Measurements from ENCODE around the gene ISG20L2. TPM values are rescaled to one million over a fixed set of nuclear protein-coding genes. Genes with fewer than 3 reads are reported as not detected.

Gene ISG20L2
- total RNA-seq, 2 donors from 2014 or later: 15.0 to 19.8 TPM

GRCh38 chr1:156714830-156715229 lies 13.7 kb downstream of the ISG20L2 start:
- TF ChIP-seq, protein P1, sequence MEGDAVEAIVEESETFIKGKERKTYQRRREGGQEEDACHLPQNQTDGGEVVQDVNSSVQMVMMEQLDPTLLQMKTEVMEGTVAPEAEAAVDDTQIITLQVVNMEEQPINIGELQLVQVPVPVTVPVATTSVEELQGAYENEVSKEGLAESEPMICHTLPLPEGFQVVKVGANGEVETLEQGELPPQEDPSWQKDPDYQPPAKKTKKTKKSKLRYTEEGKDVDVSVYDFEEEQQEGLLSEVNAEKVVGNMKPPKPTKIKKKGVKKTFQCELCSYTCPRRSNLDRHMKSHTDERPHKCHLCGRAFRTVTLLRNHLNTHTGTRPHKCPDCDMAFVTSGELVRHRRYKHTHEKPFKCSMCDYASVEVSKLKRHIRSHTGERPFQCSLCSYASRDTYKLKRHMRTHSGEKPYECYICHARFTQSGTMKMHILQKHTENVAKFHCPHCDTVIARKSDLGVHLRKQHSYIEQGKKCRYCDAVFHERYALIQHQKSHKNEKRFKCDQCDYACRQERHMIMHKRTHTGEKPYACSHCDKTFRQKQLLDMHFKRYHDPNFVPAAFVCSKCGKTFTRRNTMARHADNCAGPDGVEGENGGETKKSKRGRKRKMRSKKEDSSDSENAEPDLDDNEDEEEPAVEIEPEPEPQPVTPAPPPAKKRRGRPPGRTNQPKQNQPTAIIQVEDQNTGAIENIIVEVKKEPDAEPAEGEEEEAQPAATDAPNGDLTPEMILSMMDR (IDR thresholded peaks at IDR 0.05): no peak
- H3K27me3 ChIP-seq (replicated peaks; ENCODE audit: insufficient read depth): no peaks in the 10 kb centered on the region
- ATAC-seq (ENCODE audit: insufficient number of reproducible peaks, low FRiP score, low read depth): no peak

DNA sequence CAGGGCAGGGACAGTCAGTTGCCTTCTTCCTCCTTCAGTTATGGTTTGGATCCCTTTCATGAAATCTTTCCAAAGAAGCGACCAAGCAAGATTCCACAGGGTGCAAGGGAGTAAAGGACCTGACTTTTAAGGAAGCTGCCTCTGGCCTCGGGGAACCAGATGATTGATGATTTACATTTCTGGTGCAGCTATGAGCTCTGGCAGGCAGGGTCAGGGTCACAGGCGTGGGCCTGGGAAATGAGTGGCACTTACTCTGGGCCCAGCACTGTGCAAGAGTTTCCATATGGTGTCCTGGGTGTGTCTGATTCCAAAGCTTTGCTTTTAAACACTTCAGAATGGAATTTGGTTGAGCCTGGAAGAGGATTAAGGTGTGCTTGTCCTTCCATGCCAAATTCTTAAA lies 15.9 kb downstream of the ISG20L2 start:
- H3K27ac ChIP-seq: no peak overlapping the region
- no peak for ATAC-seq (ENCODE audit: insufficient number of reproducible peaks, low FRiP score, low read depth)
- H3K27me3 ChIP-seq (replicated peaks; ENCODE audit: insufficient read depth): no peaks in the 10 kb centered on the region
- H3K36me3 ChIP-seq: peaks cover 4% of the 10 kb centered on the region
- no peak overlapping the region for H3K4me3 ChIP-seq
- H3K9me3 ChIP-seq: no peaks in the 10 kb centered on the region
- TF ChIP-seq, protein P1 (IDR thresholded peaks at IDR 0.05): no peak
- H3K4me1 ChIP-seq (ENCODE audit: control insufficient read depth in 1 of 2, low read depth in 2 of 2): peaks cover 3 to 13% of the 10 kb centered on the region in 2 donors
- DNase-seq (ENCODE audit: low spot score): no peak

More at GRCh38 chr1:156714830-156715229, 13.7 kb downstream of the ISG20L2 start:
- Histone ChIP-seq H3K9me3 (no peaks in the 10 kb centered on the region), H3K27ac (no peak overlapping the region), H3K36me3 (peaks cover 4% of the 10 kb centered on the region), H3K4me3 (no peak overlapping the region), H3K4me1 (ENCODE audit: control insufficient read depth in 1 of 2, low read depth in 2 of 2) (peaks cover 0 to 7% of the 10 kb centered on the region in 2 donors)
- no peak for DNase-seq (ENCODE audit: low spot score)

DNA sequence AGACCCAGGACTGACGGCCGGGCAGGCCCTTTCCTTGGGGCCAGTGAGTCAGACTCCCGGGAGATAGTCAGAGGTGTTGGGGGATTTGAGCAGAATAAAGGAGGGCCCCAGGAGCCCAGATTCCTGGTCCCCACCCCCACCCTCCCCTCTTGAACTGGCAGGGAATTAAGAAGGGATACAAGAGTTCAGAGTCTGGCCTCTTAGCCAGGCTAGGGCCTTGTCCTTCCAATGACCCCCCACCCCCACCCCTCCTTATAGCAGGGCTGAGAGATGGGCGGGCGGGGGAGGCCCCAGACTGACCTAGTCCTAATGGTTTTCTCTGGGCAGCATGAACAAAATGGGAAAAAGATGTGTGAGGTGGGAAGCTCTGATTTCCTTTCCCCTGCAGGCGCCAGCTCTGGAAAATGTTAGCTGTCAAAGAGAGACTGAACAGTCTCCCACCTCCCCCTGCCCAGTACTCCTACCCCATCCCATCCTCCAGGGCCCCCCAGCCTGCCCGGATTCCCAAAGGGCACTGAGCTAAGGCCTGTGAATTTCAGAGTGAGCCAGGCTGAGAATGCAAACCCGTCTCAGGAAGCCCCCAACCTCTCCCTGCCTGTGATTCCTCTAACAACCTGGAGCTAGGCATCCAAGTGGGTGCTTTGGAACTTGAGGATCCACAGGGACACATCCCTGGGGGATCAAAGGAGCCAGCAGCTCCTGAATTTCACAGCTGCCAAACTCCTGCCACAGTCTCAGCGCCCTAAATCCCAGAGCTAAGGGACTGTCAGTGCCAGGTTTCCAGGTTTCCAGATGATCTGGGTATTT lies 17.4 kb downstream of the ISG20L2 start:
- no peak for DNase-seq (ENCODE audit: low spot score)
- ATAC-seq (ENCODE audit: insufficient number of reproducible peaks, low FRiP score, low read depth): no peak
- TF ChIP-seq, protein P1 (IDR thresholded peaks at IDR 0.05): no peak
- H3K4me1 ChIP-seq (ENCODE audit: control insufficient read depth in 1 of 2, low read depth in 2 of 2): peaks cover 13 to 21% of the 10 kb centered on the region in 2 donors
- H3K36me3 ChIP-seq: no peaks in the 10 kb centered on the region
- no peaks in the 10 kb centered on the region for H3K27me3 ChIP-seq (replicated peaks; ENCODE audit: insufficient read depth)
- H3K4me3 ChIP-seq: no peak overlapping the region
- H3K27ac ChIP-seq: no peak overlapping the region
- H3K9me3 ChIP-seq: no peaks in the 10 kb centered on the region

DNA sequence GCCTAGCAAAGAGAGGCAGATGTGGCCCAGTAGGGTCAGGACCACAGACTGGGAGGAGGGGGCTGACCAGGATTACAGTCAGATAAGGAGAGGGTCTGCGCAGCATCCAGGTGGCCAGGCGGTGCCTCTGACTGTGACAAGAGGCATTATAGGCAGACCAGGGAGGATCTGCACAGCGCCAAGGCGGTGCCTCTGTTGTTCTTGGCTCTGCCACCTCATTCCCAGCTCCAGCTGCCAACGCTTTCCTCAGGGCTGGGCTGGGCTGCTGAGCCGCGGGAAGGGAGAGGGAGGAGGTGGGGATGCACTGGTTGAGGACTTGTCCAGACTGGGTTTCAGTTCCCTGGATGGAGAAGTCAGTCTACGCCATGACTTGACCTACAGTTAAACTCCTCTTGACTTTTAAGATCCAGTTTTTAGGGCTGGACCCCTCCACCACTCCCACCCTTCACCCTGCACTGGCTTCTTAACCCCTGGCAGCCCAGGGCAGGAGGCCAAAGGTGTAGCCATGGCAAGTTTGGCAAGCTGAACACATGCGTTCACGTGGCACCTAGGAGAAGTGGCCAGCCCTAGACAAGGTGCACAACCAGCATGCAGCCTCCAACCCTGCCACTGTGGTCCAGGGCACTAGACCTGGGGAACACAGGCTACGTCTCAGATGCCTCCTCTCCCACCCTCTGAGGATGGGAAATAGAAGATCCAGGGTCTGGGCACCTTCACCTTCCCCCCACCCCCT lies 18.6 kb downstream of the ISG20L2 start:
- DNase-seq (ENCODE audit: low spot score) (peak; percentile 31), ATAC-seq (ENCODE audit: insufficient number of reproducible peaks, low FRiP score, low read depth) (peak; percentile 29)
- Histone ChIP-seq H3K4me3 (no peak overlapping the region), H3K4me1 (ENCODE audit: control insufficient read depth in 1 of 2, low read depth in 2 of 2) (peaks cover 20 to 34% of the 10 kb centered on the region in 2 donors), H3K36me3 (no peaks in the 10 kb centered on the region), H3K27me3 (replicated peaks; ENCODE audit: insufficient read depth) (no peaks in the 10 kb centered on the region), H3K27ac (peak overlapping the region in 1 of 2 donors; percentile 43), H3K9me3 (no peaks in the 10 kb centered on the region)
- TF ChIP-seq, protein P1 (IDR thresholded peaks at IDR 0.05): no peak

DNA sequence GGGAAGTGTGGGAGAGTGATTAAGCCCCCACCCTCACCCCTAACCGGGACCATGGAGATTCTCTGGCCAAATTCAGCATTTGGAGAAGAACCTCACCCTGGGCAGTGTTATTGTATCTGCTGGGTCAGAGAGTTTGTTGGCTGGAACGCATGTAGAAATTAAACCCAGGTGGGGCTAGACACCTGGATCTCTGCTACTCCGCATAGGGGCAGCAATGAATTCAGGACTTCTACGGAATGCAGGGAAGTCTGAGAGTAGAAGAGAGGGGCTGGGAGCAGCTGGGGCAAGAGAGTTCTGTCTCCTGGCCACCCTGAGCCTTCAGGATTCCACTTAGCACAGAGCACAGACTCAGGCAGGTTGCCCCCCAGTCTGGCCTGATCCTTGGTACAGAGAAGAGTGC lies 19.5 kb downstream of the ISG20L2 start:
- TF ChIP-seq, protein P1 (IDR thresholded peaks at IDR 0.05): no peak
- no peaks in the 10 kb centered on the region for H3K27me3 ChIP-seq (replicated peaks; ENCODE audit: insufficient read depth)
- no peak overlapping the region for H3K4me3 ChIP-seq
- no peaks in the 10 kb centered on the region for H3K36me3 ChIP-seq
- no peaks in the 10 kb centered on the region for H3K9me3 ChIP-seq
- ATAC-seq (ENCODE audit: insufficient number of reproducible peaks, low FRiP score, low read depth) (no peak), DNase-seq (ENCODE audit: low spot score) (no peak)
- H3K4me1 ChIP-seq (ENCODE audit: control insufficient read depth in 1 of 2, low read depth in 2 of 2): peaks cover 28 to 41% of the 10 kb centered on the region in 2 donors
- H3K27ac ChIP-seq: peak overlapping the region in 1 of 2 donors; percentile 43

Data from thoracic aorta (tissue), 2 donors.